Measurements from ENCODE around the gene ASCL5.

ASCL5 gene

GRCh38 chr1:201112173-201112731 lies 14.7 kb downstream of the ASCL5 start, which contains the start of gene CACNA1S:
CACNA1S (minus strand) TSS chr1:201112426; CDS start chr1:201112339, 87 bp downstream.
- Histone ChIP-seq H3K27ac (no peak within 1 kb of the TSS), H3K4me2 (peak within 1 kb of the TSS in 8 of 11 experiments; percentile 15 to 92 (median 49); a peak in 16 of 22 replicates), H4K20me1 (no peaks in the 10 kb centered on the region), H3K9me3 (replicated peaks in 1 of 11) (no peaks in the 10 kb centered on the region), H3K9ac (peak within 1 kb of the TSS in 2 of 11 experiments; percentile 9 to 39; a peak in 1 of 22 replicates), H3K27me3 (peaks cover 0 to 7% (median 0%) of the 10 kb centered on the region in 11 experiments; a peak in 3 of 22 replicates), H3K4me1 (peaks cover 0 to 56% (median 32%) of the 10 kb centered on the region in 10 experiments; a peak in 17 of 20 replicates), H3K4me3 (no peak within 1 kb of the TSS), H3K36me3 (no peaks in the 10 kb centered on the region)
- no peak for TF ChIP-seq Cebpa-rat (IDR thresholded peaks at IDR 0.05)

- no peak overlapping the region for H3K9ac ChIP-seq
- H3K36me3 ChIP-seq = no peaks in the 10 kb centered on the region
- no peak for TF ChIP-seq Cebpa-rat (IDR thresholded peaks at IDR 0.05)
- no peaks in the 10 kb centered on the region for H3K9me3 ChIP-seq (replicated peaks in 1 of 11)
- H3K4me3 ChIP-seq = no peak overlapping the region
- H3K27ac ChIP-seq = no peak overlapping the region
- peaks cover 0 to 7% (median 0%) of the 10 kb centered on the region in 11 experiments; a peak in 3 of 22 replicates for H3K27me3 ChIP-seq
- peak overlapping the region in 7 of 11 experiments; percentile 42 to 53 (median 47); a peak in 15 of 22 replicates for H3K4me2 ChIP-seq
- H4K20me1 ChIP-seq = no peaks in the 10 kb centered on the region
- H3K4me1 ChIP-seq = peaks cover 0 to 56% (median 32%) of the 10 kb centered on the region in 10 experiments; a peak in 17 of 20 replicates
These were observed 15.3 kb downstream of the ASCL5 start for GRCh38 chr1:201111672-201112071.

- Histone ChIP-seq H3K9me3 (replicated peaks in 1 of 11) (no peaks in the 10 kb centered on the region), H3K4me1 (peaks cover 0 to 52% (median 32%) of the 10 kb centered on the region in 10 experiments; a peak in 17 of 20 replicates), H3K4me3 (no peak overlapping the region), H3K27me3 (peaks cover 0 to 7% (median 0%) of the 10 kb centered on the region in 11 experiments; a peak in 3 of 22 replicates), H3K4me2 (peak overlapping the region in 7 of 11 experiments; percentile 33 to 53 (median 47); a peak in 15 of 22 replicates), H4K20me1 (no peaks in the 10 kb centered on the region), H3K27ac (no peak overlapping the region), H3K9ac (no peak overlapping the region), H3K36me3 (no peaks in the 10 kb centered on the region)
- no peak for TF ChIP-seq Cebpa-rat (IDR thresholded peaks at IDR 0.05)
These were observed 15.8 kb downstream of the ASCL5 start for GRCh38 chr1:201111156-201111555.

DNA sequence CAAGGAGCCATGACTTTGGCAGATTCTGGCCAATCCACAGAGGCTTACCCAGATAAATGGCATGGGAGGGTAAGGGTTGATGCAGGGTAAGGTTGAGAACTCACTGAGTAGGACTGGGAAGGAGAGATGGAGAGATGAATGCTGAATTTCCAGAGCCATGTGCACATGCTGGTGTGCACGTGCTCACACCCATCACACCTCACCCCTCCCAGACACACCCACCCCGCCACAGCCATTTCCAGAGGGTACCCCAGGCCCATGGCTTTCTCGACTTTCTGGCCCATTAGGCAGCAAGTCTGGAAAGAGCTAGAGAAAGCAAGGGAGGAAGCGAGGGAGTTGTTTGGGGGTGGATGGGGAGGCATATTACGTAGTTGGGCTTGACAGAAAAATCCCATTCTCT lies 16.4 kb downstream of the ASCL5 start:
- no peaks in the 10 kb centered on the region for H3K36me3 ChIP-seq
- peak overlapping the region in 5 of 11 experiments; percentile 33 to 53 (median 47); a peak in 7 of 22 replicates for H3K4me2 ChIP-seq
- H3K4me1 ChIP-seq = peaks cover 0 to 46% (median 31%) of the 10 kb centered on the region in 10 experiments; a peak in 17 of 20 replicates
- H3K27ac ChIP-seq = no peak overlapping the region
- no peak overlapping the region for H3K9ac ChIP-seq
- no peaks in the 10 kb centered on the region for H4K20me1 ChIP-seq
- H3K4me3 ChIP-seq = no peak overlapping the region
- no peaks in the 10 kb centered on the region for H3K9me3 ChIP-seq (replicated peaks in 1 of 11)
- peaks cover 0 to 7% (median 0%) of the 10 kb centered on the region in 11 experiments; a peak in 3 of 22 replicates for H3K27me3 ChIP-seq
- TF ChIP-seq Cebpa-rat (IDR thresholded peaks at IDR 0.05) = no peak

- Histone ChIP-seq H4K20me1 (no peaks in the 10 kb centered on the region), H3K27ac (no peak overlapping the region), H3K4me1 (peaks cover 0 to 42% (median 27%) of the 10 kb centered on the region in 10 experiments; a peak in 17 of 20 replicates), H3K4me2 (no peak overlapping the region), H3K36me3 (no peaks in the 10 kb centered on the region), H3K4me3 (no peak overlapping the region), H3K9me3 (replicated peaks in 1 of 11) (no peaks in the 10 kb centered on the region), H3K9ac (no peak overlapping the region), H3K27me3 (peaks cover 0 to 4% (median 0%) of the 10 kb centered on the region in 11 experiments; a peak in 3 of 22 replicates)
- no peak for TF ChIP-seq Cebpa-rat (IDR thresholded peaks at IDR 0.05)
These were observed 16.8 kb downstream of the ASCL5 start for GRCh38 chr1:201110138-201110537.

GRCh38 chr1:201109651-201110050 lies 17.3 kb downstream of the ASCL5 start:
- Histone ChIP-seq H3K36me3 (no peaks in the 10 kb centered on the region), H3K4me3 (no peak overlapping the region), H3K27me3 (no peaks in the 10 kb centered on the region), H3K9ac (no peak overlapping the region), H3K4me1 (peaks cover 0 to 38% (median 24%) of the 10 kb centered on the region in 10 experiments; a peak in 17 of 20 replicates), H4K20me1 (no peaks in the 10 kb centered on the region), H3K9me3 (replicated peaks in 1 of 11) (no peaks in the 10 kb centered on the region), H3K27ac (no peak overlapping the region), H3K4me2 (no peak overlapping the region)
- no peak for TF ChIP-seq Cebpa-rat (IDR thresholded peaks at IDR 0.05)

DNA sequence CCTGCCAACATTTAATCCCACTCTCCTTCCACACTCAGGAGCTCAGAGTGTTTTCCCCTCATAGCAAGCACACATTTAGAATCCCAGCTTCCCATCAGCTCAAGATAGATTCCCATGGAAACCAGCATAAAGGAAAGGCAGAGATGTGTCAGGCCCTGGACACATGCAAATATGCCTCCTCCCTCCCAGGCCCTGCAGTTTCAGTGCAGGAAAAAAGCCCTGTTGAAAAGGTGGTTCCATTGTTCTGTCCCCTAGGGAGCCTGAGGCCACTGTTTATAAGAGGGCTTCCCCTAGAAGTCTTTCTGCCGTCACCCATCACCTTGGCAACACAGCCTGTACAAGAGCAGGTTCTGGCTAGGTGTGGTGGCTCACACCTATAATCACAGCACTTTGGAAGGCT lies 18.4 kb downstream of the ASCL5 start:
- H3K9me3 ChIP-seq (replicated peaks in 1 of 11) = no peaks in the 10 kb centered on the region
- no peak overlapping the region for H3K9ac ChIP-seq
- H3K4me3 ChIP-seq = no peak overlapping the region
- H3K27ac ChIP-seq = no peak overlapping the region
- no peaks in the 10 kb centered on the region for H3K27me3 ChIP-seq
- TF ChIP-seq Cebpa-rat (IDR thresholded peaks at IDR 0.05) = no peak
- H3K36me3 ChIP-seq = no peaks in the 10 kb centered on the region
- peaks cover 0 to 38% (median 21%) of the 10 kb centered on the region in 10 experiments; a peak in 17 of 20 replicates for H3K4me1 ChIP-seq
- H3K4me2 ChIP-seq = peak overlapping the region in 5 of 11 experiments; percentile 5 to 41 (median 19); a peak in 5 of 22 replicates
- H4K20me1 ChIP-seq = no peaks in the 10 kb centered on the region

DNA sequence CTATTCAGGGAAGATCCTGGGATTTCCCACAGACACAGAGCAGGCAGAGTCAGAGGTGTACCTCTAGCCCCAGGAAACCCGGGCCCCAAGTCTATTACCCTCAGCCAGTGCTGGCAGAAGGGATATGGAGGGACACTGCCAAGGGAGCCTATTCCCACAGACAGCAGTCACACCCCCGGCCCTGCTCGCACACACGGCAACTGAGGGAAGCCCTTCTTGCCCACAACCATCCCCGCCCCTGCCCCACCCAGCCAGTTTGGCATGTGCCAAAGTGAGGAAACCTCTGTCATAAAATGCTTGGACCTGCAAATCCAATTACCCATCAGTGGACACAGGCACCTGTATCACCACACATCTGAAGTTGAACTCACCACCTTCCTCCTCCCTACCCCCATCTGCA lies 21.3 kb downstream of the ASCL5 start:
- H3K4me2 ChIP-seq = no peak overlapping the region
- no peaks in the 10 kb centered on the region for H3K27me3 ChIP-seq
- no peak overlapping the region for H3K9ac ChIP-seq
- no peak overlapping the region for H3K4me3 ChIP-seq
- no peak for TF ChIP-seq Cebpa-rat (IDR thresholded peaks at IDR 0.05)
- no peaks in the 10 kb centered on the region for H3K36me3 ChIP-seq
- peaks cover 0 to 20% (median 3%) of the 10 kb centered on the region in 10 experiments; a peak in 7 of 20 replicates for H3K4me1 ChIP-seq
- no peak overlapping the region for H3K27ac ChIP-seq
- H4K20me1 ChIP-seq = no peaks in the 10 kb centered on the region
- no peaks in the 10 kb centered on the region for H3K9me3 ChIP-seq (replicated peaks in 1 of 11)

DNA sequence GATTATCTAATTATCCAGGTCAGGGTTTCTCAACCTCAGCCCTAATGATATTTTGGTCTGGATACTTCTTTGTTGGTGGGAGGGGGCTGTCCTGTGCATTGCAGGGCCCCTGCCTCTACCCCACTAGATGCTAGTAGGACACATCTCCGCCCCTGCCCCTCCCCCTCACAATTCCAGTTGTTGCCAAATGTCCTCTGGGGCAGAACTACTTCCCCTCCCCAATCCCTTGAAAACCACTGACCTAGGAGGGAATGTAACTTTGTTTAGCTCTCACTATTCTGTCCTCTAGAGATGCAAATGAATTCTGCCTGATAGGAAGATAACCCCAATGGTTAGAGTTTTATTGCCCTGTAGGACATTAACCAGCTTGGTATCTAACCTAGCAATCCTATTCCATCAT lies 22.8 kb downstream of the ASCL5 start:
- H3K36me3 ChIP-seq = no peaks in the 10 kb centered on the region
- H3K9me3 ChIP-seq (replicated peaks in 1 of 11) = no peaks in the 10 kb centered on the region
- H3K27me3 ChIP-seq = no peaks in the 10 kb centered on the region
- no peak for TF ChIP-seq Cebpa-rat (IDR thresholded peaks at IDR 0.05)
- H4K20me1 ChIP-seq = no peaks in the 10 kb centered on the region; a peak in 1 of 22 replicates
- H3K4me3 ChIP-seq = no peak overlapping the region
- no peak overlapping the region for H3K4me2 ChIP-seq
- peaks cover 0 to 21% (median 2%) of the 10 kb centered on the region in 10 experiments; a peak in 7 of 20 replicates for H3K4me1 ChIP-seq
- no peak overlapping the region for H3K9ac ChIP-seq
- no peak overlapping the region for H3K27ac ChIP-seq

Measured in BLaER1 treated with 17β-estradiol and CSF1 and Interleukin-3, amounts not matched to agents 10 nM and 100 nM (cell line).